ENCODE results near the gene HOXC9. TPM values are rescaled to one million over a fixed set of nuclear protein-coding genes. Genes with fewer than 3 reads are reported as not detected.

HOXC9 gene
- total and polyA plus RNA-seq, 4 donors: not detected

DNA sequence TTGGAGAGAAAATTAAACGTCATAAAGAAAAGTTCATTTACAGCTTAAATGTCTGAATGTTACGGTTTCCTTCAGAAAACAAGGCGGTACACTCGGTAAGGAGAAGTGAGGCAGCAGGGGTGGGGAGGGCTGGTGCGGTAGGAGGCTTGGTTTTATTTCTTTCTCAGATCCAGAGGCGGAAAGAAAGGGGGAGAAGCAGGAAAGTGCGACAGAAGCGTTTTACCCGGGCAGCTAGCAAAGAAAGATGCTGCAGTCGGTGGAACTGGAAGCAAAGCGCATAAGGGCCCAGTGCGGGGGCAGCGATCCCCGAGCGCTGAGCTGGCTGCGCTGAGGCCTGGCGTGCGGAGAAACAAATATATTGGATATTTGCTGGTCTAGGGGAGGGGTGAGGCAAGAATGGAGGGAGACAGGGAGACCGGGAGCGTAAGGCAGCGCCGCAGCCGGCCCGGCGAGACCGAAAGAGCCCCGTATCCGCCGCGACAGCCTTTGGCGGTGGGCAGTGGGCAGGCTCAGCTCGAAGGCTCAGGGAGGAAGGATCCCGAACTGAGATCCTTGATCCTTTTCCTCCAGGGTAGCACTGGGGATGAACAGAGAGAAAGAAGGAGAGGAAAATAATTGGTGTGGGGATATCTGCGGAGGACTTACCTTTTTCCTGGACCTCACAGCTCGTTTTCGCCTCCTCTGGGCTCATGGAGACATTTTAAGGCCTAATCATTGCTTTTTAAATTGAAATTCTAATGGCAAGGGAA is 33.4 kb upstream of the HOXC9 start:
- H3K27me3 ChIP-seq (ENCODE audit: control insufficient read depth in 4 of 4, insufficient read depth in 4 of 4, low read length in 3 of 4): peaks cover 0 to 68% (median 47%) of the 10 kb centered on the region in 4 donors
- H3K9me3 ChIP-seq (ENCODE audit: control insufficient read depth in 4 of 4, low read length in 3 of 4): peaks cover 0 to 3% (median 0%) of the 10 kb centered on the region in 4 donors
- no peak overlapping the region for H3K9ac ChIP-seq (ENCODE audit: low read depth in 1 of 2, low read length in 2 of 2)
- TF ChIP-seq REST (IDR thresholded peaks at IDR 0.05) (no peak), NR2F2 (IDR thresholded peaks at IDR 0.05) (no peak), JUND (IDR thresholded peaks at IDR 0.05) (no peak), YY1 (IDR thresholded peaks at IDR 0.05) (no peak), ZBTB33 (IDR thresholded peaks at IDR 0.05) (no peak), FOXA2 (IDR thresholded peaks at IDR 0.05) (no peak)
- no peak overlapping the region for H3K4me3 ChIP-seq (ENCODE audit: low read depth in 1 of 3, low read length in 3 of 3)
- H3K36me3 ChIP-seq (ENCODE audit: control insufficient read depth in 4 of 4, insufficient read depth in 3 of 4, low read depth in 1 of 4, low read length in 3 of 4): no peaks in the 10 kb centered on the region
- peaks cover 0 to 7% (median 4%) of the 10 kb centered on the region in 4 donors for H3K4me1 ChIP-seq (ENCODE audit: control insufficient read depth in 4 of 4, insufficient read depth in 4 of 4, low read length in 3 of 4)
- DNase-seq (ENCODE audit: low spot score): no peak
- no peak overlapping the region for H3K27ac ChIP-seq (ENCODE audit: low read depth in 1 of 2, low read length in 2 of 2)
- WGBS: 7% methylated on average over 36 of the region's 36 CpGs

DNA sequence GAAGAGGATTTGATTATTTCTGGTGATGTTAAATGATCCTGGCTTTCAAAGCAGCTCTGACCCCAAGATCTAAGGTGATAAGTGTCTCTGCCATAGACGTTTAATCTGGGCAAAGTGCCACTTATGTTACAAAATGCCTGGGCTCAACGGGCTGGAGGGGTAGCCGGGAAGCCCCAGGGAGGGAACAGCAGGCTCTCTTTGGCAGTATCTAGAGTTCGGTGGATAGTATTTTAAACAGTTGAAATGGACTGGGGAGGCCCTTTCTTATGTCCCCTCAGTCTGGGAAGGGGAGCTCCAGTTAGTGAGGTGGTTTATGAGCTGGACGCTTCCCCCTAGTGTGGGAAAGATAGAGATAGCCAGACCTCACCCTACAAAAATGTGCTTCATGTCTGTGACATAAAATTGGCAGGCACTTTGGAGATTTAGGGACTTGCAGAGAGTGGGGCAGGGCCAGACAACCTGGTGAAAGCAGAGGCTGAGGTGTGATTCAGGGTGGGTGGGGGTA is 32.5 kb upstream of the HOXC9 start:
- Histone ChIP-seq H3K36me3 (ENCODE audit: control insufficient read depth in 4 of 4, insufficient read depth in 3 of 4, low read depth in 1 of 4, low read length in 3 of 4) (no peaks in the 10 kb centered on the region), H3K4me3 (ENCODE audit: low read depth in 1 of 3, low read length in 3 of 3) (no peak overlapping the region), H3K27ac (ENCODE audit: low read depth in 1 of 2, low read length in 2 of 2) (no peak overlapping the region), H3K9ac (ENCODE audit: low read depth in 1 of 2, low read length in 2 of 2) (no peak overlapping the region), H3K27me3 (ENCODE audit: control insufficient read depth in 4 of 4, insufficient read depth in 4 of 4, low read length in 3 of 4) (peaks cover 0 to 64% (median 46%) of the 10 kb centered on the region in 4 donors), H3K9me3 (ENCODE audit: control insufficient read depth in 4 of 4, low read length in 3 of 4) (peaks cover 0 to 3% (median 0%) of the 10 kb centered on the region in 4 donors), H3K4me1 (ENCODE audit: control insufficient read depth in 4 of 4, insufficient read depth in 4 of 4, low read length in 3 of 4) (peaks cover 0 to 7% (median 4%) of the 10 kb centered on the region in 4 donors)
- DNase-seq (ENCODE audit: low spot score): no peak
- TF ChIP-seq RXRA (IDR thresholded peaks at IDR 0.05): no peak
- TF ChIP-seq ZBTB33 (IDR thresholded peaks at IDR 0.05): no peak
- TF ChIP-seq, protein P1, sequence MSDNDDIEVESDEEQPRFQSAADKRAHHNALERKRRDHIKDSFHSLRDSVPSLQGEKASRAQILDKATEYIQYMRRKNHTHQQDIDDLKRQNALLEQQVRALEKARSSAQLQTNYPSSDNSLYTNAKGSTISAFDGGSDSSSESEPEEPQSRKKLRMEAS (IDR thresholded peaks at IDR 0.05): no peak
- no peak for TF ChIP-seq FOXA2 (IDR thresholded peaks at IDR 0.05)
- no peak for TF ChIP-seq ATF3 (IDR thresholded peaks at IDR 0.05)
- TF ChIP-seq JUND (IDR thresholded peaks at IDR 0.05): no peak
- TF ChIP-seq RAD21 (IDR thresholded peaks at IDR 0.05): no peak
- TF ChIP-seq EGR1 (IDR thresholded peaks at IDR 0.05; ENCODE audit: low read depth in 2 of 2): no peak
- TF ChIP-seq, protein P2, sequence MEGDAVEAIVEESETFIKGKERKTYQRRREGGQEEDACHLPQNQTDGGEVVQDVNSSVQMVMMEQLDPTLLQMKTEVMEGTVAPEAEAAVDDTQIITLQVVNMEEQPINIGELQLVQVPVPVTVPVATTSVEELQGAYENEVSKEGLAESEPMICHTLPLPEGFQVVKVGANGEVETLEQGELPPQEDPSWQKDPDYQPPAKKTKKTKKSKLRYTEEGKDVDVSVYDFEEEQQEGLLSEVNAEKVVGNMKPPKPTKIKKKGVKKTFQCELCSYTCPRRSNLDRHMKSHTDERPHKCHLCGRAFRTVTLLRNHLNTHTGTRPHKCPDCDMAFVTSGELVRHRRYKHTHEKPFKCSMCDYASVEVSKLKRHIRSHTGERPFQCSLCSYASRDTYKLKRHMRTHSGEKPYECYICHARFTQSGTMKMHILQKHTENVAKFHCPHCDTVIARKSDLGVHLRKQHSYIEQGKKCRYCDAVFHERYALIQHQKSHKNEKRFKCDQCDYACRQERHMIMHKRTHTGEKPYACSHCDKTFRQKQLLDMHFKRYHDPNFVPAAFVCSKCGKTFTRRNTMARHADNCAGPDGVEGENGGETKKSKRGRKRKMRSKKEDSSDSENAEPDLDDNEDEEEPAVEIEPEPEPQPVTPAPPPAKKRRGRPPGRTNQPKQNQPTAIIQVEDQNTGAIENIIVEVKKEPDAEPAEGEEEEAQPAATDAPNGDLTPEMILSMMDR (IDR thresholded peaks at IDR 0.05; ENCODE audit: low read depth, low read length, missing input control): no peak
- no peak for TF ChIP-seq SP1 (IDR thresholded peaks at IDR 0.05)
- 8% methylated on average over 5 of the region's 5 CpGs for WGBS

Measured in liver (tissue), 9 donors.